UCSD-AML1 (cell line): ENCODE results near the gene MAN1B1.
"Not testable (repeated sequence)": the region's sequence is repeated elsewhere in the genome, so short reads cannot be mapped to it uniquely, and the experiment has no call there.

ENCODE experiments used
- DNase-seq: peaks from one replicate; lab custom pipeline; 2025; ENCODE audit not compliant: unreplicated experiment; lab: John Stamatoyannopoulos, UW

The MAN1B1 gene

DNA sequence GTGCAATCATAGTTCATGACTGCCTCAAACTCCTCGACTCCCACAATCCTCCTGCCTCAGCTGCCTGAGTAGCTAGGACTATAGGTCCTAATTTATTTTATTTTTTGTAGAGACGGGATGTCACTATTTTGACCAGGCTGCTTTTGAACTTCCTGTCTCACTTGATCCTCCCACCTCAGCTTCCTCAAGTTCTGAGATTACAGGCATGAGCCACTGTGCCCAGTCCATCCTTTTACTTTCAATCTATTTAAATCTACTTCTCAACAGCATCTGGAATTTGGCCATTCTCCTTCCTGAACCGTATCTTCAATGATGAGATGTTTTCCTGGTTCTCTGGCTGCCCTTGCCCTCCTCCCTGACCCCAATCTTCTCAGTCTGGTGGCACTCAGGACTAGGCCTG, 40.0 kb downstream of the MAN1B1 start:
- DNase-seq, result no peak

DNA sequence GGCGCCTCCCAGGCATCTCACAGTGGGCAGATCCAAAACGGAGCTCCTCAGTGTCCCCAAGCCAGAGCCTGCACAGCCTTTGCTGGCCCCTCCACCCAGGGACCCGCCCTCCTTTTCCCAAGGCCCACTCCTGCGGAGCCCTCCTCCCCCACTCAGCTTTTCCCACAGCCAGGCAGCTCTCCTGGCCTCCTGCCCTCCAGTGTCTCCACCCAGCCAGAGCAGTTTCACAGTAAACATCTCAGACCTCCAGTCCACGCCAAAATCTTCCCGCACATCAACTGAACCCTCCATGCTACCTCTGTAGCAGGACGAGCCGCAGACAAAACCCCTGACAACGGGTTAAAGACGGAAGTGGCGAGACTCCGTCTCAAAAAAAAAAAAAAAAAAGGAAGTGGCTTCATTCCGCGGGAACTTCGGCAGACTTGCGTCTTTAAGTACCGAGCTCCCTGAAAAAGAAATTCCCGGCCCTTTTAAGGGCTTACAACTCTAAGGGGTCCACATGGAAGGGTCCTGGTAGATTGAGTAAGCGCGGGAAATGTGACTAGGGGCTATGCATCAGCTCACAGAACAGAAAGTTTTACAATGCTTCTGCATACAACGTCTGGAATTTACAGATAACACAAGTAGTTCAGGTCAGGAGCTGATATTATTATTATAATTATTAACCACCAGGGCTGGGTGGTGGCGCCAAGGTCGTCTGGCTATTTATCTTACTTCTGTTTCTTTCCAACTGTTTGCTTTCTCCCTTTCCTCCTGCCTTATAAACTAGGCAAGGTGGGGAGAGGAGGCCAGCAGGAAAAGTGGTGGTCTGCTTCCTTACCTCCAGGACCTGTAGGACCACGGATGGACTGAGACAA, 40.7 kb downstream of the MAN1B1 start:
- peak; percentile 52 for DNase-seq

DNA sequence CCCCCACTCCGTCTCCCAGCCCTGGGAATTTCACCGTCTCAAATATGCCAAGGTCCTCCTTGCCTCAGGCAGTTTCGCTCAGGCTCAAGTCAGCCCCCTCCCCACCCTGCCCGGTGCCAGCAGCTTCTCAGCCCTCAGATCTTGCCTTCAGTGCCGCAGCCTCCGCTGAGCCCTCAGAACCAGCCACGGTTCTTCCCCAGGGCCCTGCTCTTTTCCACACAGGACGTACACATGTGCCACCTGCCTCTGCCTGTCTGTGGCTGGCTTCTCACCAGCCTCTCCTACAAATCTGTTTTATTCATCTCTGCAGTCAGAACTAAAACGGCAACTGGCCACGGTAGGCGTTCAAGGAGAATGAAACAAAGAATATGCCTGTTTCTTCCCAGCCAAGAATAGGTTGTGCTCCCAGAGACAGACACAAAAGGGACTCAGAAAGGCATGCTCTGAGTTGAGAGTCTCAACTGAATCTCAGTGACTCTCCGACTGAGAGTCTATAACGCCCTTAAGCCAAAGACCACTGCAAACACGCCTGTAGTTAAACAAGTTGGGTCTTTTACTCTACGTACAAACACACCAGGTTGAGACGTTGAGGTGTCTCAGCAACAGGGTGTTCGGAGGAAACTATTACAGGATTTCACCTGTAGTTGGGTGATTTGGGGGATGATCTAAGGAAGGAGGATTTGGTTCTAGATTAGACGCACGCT, 41.5 kb downstream of the MAN1B1 start:
- DNase-seq, result no peak

DNA sequence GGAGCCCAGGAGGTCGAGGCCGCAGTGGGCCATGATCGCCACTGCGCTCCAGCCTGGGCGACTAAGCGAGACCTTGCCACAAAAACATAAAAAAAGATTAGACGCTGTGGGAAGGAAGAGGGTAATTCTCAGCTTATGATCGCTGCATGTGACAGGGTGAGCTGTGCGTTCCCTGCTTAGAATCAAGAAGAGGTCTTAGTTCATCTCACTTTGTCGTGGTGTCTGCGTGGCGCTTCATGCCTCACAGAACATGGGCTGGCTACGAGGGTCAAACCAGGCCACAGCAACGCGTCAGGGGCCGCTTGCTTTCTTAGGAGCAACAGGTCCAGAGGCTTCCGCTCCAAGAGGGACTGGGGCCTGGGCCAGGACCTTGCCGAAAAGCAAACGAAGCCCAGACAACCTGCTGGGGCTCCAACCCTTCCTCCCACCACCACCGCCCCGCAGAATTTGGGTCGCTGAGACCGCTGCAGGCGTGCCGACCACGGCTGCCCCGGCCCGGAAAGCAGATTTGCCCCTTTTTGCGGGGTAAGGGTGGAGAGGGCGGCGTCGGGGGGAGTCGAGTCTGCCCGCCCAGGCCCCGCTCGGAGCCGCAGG, 42.2 kb downstream of the MAN1B1 start:
- DNase-seq, result no peak

DNA sequence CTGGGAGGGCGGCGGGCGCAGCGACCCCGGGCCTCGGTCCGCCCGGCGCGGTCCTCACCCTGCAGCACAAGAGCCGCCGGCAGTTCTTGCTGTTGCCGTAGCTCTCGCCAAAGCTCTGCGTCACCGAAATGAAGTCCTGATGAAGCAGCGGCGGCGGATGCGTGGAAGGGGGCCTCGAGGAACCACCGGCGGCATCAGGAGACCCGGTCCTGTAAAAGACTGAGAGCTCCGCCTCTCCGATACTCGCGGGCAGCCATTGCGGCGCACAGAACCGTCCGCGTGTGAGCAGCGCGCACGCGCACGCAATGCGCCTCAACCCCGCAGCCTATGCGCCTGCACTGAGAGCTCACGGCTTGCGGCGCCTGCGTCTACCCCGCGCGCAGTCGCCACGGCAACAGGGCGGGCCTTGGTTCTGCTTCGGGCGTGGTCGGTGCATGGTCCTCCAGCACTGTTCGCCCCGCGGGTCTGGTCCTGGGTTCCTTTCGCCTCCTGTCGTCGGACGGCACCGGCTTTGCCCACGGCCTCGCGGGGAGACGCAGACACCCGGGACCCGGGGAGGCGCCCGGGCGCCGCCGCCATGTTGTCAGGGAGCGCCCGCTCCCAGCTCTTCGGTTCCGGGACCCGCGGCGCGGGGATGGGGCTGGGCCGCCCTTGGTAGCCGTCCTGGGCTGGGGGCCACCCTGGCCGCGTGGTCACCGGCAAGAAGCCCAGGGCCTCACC, 42.8 kb downstream of the MAN1B1 start:
- DNase-seq, result peak; percentile 84

DNA sequence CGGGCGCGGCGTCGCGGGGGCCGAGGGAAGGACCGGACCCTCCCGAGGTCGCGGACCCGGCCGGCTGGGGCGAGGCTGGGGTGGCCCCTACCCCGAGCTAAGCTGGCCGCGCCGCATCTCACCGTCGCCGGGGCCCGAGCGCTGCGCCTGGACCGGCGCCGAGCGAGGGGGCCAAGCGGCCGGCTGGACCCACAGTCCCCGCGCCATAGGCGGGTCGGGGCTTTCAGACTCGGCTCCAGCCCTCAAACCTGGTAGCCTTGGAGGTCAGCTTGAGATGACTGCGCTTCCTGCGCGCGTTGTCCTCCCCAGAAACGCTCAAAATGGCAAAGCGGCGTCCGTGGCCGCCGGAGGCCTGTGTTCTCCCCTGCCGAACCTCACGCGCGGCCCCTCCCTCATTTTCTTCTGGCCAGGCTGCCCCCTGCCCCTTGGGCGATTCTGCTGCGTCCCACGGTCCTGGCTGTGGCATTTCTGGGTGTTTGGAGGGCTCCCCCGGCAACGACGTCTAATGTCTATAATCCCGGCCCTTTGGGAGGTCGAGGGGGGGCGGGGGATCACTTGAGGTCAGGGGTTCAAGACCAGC, 43.5 kb downstream of the MAN1B1 start:
- no peak for DNase-seq

DNA sequence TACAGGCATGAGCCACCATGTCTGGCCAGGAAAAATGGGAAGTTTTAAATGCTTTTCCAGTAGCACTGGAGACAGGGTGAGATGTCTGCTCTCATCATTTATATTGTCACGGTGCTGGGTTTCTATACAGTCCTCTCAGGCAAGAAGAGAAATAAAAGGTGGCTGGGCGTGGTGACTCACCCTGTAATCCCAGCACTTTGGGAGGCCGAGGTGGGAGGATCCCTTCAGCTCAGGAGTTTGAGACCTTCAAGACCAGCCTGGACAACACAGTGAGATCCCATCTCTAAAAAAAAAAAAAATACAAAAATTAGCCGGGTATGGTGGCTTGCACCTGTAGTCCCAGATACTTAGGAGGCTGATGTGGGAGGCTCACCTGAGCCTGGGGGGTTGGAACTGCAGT, 47.4 kb downstream of the MAN1B1 start:
- DNase-seq, result no peak

DNA sequence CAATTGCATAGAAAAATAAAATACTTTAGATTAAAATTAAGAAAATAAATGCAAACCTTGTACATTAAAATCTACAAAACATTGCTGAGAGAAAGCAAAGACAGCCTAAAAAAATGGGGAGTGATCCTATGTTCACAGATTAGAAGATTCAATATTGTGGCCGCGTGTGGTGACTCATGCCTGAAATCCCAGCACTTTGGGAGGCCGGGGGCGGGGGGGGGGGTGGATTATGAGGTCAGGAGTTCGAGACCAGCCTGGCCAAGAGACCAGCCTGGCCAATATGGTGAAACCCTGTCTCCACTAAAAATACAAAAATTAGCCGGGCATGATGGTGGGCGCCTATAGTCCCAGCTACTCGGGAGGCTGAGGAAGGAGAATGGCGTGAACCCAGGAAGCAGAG, 48.4 kb downstream of the MAN1B1 start:
- not testable (repeated sequence) for DNase-seq

DNA sequence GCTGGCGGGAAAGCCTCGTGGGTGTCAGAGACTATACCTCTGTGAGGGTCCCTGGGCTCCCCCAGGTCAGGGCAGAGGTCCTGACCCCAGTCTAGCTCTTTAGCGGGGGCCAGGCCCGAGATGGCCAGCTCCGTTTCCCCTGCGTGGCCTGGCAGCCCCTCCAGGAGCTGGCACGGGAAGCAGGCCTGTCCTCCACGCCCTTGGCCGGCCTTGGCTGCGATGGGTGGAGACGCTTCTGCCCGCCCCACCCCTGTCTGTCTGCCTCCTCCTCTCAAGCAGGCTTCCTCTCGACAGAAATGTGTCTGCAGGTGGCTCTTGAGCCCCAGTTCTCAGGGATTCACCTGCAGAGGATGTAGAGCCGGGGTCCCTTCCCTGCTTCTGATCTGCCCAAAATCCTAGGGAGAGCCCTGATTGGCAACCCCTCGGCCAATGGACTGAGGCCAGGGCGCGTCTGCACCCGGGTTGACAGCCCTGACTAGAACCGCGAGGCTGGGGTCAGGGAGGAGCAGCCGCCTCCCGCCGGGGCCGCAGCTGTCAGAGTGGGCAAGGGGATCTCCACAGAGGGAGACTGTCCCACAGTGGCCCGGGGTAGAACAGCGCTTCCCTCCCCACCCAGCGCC, 49.6 kb downstream of the MAN1B1 start:
- DNase-seq, result no peak

DNA sequence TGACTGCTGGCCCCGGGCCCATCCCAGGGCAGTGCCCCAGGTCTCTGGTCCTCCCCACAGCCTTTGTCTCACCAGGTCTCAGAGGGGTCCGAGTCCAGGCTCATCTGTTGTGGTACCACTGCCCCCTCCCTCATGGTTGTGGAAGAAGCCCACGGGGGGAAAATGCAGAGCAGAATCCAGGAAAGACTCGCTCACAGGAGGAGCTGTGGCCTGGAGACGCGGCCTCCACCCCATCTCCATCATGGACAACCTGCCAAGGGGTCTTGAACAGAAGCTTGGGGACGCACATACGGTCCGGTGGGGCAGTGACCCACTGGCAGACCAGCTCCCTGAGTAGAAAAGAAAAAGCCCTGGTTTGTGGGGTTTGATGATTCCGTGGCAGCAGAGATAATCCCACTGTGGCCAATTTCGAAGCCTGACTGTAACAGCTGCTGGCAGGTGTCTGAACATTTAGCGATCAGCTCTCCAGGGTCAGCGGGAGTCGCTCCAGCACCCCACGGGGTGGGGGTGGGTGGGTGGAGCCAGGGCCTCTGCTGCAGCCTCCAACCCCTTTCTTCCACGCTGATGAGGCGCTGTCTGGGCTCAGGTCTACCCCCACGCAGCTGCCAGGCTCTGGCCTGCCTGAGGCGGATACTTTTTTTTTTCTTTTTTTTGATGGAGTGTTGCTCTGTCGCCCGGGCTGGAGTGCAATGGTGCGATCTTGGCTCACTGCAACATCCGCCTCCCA, 50.3 kb downstream of the MAN1B1 start:
- no peak for DNase-seq

DNA sequence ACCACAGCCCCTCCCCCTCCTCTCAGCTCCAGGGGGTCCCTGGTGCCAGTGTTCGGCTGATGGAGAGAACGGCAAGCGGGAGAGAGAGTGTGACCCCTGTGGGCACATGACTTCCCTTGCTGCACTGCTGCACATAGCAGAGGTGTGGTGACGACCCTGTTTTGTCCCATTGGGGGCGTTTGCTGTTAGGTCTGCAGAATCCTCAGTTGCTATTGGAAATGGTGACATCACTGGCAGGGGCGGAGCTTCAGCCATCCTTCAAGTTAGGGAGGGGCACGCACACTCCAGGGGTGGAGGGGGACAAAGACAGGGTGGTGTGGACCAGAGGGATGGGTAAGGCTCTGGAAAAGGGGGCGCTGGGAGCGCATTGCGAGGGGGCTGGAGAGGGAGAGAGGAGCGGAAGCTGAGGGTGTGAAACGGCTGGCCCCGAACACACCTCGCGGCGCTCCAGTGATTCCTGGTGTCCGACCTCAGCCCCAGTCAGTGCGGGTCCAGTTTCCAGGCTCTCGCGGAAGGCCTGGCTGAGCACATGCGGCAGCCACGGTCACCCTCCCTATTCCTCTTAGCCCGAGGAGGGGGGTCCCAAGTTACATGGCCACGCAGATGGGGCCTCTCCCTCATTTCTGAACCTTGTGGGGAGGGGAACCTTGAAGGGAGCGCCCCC, 51.4 kb downstream of the MAN1B1 start:
- no peak for DNase-seq

DNA sequence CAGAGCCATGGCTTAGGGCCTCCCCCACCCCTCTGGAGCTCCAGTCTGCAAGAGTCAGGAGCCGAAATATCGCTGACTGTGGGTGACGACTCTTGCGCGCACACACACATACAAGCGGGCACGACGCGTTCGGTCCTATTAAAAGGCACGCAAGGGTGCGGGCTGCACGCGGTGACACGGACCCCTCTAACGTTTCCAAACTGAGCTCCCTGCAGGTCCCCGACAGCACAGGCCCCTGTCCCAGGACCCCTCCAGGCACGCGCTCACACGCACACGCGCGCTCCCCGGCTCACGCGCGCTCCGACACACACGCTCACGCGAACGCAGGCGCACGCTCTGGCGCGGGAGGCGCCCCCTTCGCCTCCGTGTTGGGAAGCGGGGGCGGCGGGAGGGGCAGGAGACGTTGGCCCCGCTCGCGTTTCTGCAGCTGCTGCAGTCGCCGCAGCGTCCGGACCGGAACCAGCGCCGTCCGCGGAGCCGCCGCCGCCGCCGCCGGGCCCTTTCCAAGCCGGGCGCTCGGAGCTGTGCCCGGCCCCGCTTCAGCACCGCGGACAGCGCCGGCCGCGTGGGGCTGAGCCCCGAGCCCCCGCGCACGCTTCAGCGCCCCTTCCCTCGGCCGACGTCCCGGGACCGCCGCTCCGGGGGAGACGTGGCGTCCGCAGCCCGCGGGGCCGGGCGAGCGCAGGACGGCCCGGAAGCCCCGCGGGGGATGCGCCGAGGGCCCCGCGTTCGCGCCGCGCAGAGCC, 52.1 kb downstream of the MAN1B1 start, which contains the start of gene GRIN1:
TSS of gene GRIN1 (plus strand) at position 433 of the 746 bp plus-strand sequence. CDS start 333 bp downstream, outside the sequence.
- peak; percentile 36 for DNase-seq

DNA sequence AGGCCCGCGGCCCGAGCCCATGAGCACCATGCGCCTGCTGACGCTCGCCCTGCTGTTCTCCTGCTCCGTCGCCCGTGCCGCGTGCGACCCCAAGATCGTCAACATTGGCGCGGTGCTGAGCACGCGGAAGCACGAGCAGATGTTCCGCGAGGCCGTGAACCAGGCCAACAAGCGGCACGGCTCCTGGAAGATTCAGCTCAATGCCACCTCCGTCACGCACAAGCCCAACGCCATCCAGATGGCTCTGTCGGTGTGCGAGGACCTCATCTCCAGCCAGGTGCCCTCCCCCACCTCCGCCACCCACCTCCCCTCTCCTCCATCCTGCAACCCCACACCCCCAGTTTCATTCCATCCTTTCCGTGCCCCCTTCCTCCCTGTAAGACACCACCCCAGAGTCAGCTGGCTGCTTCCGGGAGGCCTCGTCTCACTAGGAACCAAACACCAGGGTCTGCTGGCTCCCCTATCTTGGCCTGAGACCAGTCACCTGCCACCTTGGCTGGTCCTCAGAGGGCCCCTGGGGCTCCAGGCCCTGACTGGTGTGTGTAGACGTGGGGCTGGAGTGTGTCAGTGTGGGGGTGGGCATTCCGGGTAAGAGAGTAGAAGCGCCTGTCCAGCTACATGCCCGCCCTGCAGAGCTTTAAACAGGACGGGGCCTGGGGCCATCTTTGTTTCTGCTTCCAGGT, 52.8 kb downstream of the MAN1B1 start:
- no peak for DNase-seq

DNA sequence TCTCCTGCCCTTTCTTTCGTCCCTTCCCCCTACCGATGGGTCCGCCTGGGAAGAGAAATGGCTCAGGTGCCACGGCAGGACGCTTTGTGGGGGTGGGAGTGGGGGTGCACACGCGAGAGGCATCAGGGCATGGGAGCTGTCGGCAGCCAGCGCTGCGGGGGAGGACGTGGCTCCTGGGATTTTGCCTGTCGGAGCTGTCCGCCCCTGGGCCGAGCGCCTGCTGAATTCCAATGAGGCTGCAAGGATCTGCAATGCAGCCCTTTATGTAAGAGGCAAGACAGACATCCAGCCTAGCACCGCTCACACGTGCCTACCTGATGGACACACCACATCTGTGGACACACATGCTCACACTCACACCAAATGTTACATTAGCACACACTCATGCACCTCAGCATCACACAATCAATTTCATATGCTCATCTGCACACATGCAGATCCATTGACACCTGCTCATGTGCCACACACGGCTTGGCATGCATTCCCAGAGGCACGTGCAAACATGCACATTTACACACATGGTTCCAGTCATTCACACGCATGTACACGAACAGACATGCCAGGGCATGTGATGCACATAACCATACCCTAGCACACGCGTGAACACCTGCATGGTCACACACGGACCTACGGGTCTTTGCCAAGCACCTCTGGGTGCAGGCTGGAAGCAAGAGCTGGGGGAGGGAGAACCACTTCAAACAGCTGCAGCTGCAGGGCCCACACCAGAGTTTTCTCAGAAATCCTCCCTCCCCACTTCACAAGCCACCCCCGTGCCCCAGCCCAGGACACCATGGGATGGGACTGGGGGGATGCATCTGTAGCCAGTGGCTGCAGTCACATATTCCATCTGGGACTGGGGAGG, 53.6 kb downstream of the MAN1B1 start:
- no peak for DNase-seq

DNA sequence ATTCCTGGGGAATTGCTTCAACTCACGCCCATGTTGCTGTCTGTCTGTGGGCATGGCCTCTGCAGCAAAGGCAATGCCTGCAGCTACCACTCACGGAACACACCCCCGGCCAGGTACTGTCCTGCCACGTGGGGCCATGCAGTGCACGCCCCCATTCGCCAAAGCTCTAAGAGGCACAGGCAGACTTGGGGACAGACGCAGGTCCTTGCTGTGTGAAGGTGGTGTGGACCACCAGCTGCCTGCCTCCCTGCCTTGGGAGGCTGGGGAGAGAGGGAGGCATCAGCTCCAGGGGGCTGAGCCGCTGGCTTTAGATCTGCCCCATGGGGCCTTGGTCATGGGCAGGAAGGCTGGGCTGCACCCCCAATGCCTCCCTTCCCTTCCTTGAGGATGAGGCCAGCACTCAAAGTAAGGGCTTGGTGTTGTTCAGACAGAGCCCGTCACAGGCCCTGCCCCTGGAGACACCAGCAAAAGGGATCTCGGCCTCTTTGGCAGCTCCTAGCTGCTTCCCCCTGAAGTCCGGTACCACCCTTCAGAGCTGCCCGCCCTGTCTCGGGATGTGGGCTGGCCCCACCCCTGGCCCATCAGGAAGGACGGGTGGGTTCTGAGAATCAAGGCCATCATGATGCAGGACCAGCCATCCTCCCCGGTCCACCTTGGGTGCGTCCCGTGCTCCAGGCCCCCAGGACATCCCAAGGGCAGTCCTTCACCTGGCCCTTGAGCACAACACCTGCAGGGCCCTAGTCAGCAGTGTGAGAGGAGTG, 54.4 kb downstream of the MAN1B1 start:
- no peak for DNase-seq
